ENCODE data around the gene ST3GAL5.
"Not testable (repeated sequence)": the region's sequence is repeated elsewhere in the genome, so short reads cannot be mapped to it uniquely, and the experiment has no call there.

Gene ST3GAL5

GRCh38 chr2:85888684-85889626, at the start of gene ST3GAL5:
Gene ST3GAL5 (minus strand): TSS chr2:85888990. CDS start chr2:85888905, 85 bp downstream.
- no peaks in the 10 kb centered on the region for H3K9me3 ChIP-seq
- peak within 1 kb of the TSS; percentile 68 for H3K27ac ChIP-seq
- TF ChIP-seq Cebpa-rat (IDR thresholded peaks at IDR 0.05): no peak
- no peaks in the 10 kb centered on the region for H3K36me3 ChIP-seq
- peaks cover 61% of the 10 kb centered on the region for H3K4me1 ChIP-seq
- peaks cover 21% of the 10 kb centered on the region; the same call in 1 of the 2 replicates for H4K20me1 ChIP-seq
- peak within 1 kb of the TSS; percentile 100 for H3K4me2 ChIP-seq
- no peaks in the 10 kb centered on the region; the same call in 1 of the 2 replicates for H3K27me3 ChIP-seq
- H3K9ac ChIP-seq: peak within 1 kb of the TSS; percentile 81
- peak within 1 kb of the TSS; percentile 93 for H3K4me3 ChIP-seq

GRCh38 chr2:85938456-85938855, 49.7 kb upstream of the ST3GAL5 start:
- Histone ChIP-seq H3K4me3 (no peak overlapping the region), H3K36me3 (no peaks in the 10 kb centered on the region), H3K9me3 (peaks cover 35% of the 10 kb centered on the region), H3K27me3 (no peaks in the 10 kb centered on the region), H3K27ac (no peak overlapping the region), H4K20me1 (no peaks in the 10 kb centered on the region), H3K4me2 (no peak overlapping the region), H3K9ac (no peak overlapping the region), H3K4me1 (no peaks in the 10 kb centered on the region)
- no peak for TF ChIP-seq Cebpa-rat (IDR thresholded peaks at IDR 0.05)

- TF ChIP-seq Cebpa-rat (IDR thresholded peaks at IDR 0.05): no peak
- Histone ChIP-seq H3K36me3 (no peaks in the 10 kb centered on the region), H3K9ac (no peak overlapping the region), H3K9me3 (peaks cover 20% of the 10 kb centered on the region), H4K20me1 (no peaks in the 10 kb centered on the region), H3K4me2 (no peak overlapping the region), H3K4me1 (no peaks in the 10 kb centered on the region), H3K4me3 (no peak overlapping the region), H3K27ac (no peak overlapping the region), H3K27me3 (no peaks in the 10 kb centered on the region)
Measured at GRCh38 chr2:85937069-85937439, 48.3 kb upstream of the ST3GAL5 start.

GRCh38 chr2:85936421-85937068, 47.8 kb upstream of the ST3GAL5 start:
- Histone ChIP-seq H3K36me3 (no peaks in the 10 kb centered on the region), H3K27ac (no peak overlapping the region), H3K4me1 (no peaks in the 10 kb centered on the region), H3K4me2 (no peak overlapping the region), H3K9me3 (peaks cover 15% of the 10 kb centered on the region), H3K27me3 (no peaks in the 10 kb centered on the region), H3K9ac (no peak overlapping the region), H4K20me1 (no peaks in the 10 kb centered on the region), H3K4me3 (no peak overlapping the region)
- 0 out of 2 replicates have a peak, but pooled peaks have one; percentile 30 for TF ChIP-seq Cebpa-rat (IDR thresholded peaks at IDR 0.05)

GRCh38 chr2:85935746-85936208, 47.0 kb upstream of the ST3GAL5 start:
- Histone ChIP-seq H3K4me2 (no peak overlapping the region), H3K4me3 (no peak overlapping the region)

GRCh38 chr2:85935170-85935745, 46.5 kb upstream of the ST3GAL5 start:
- H3K4me1 ChIP-seq: no peaks in the 10 kb centered on the region
- H3K9ac ChIP-seq: no peak overlapping the region
- no peaks in the 10 kb centered on the region for H4K20me1 ChIP-seq
- peaks cover 4% of the 10 kb centered on the region; the same call in 1 of the 2 replicates for H3K9me3 ChIP-seq
- H3K36me3 ChIP-seq: no peaks in the 10 kb centered on the region
- H3K27ac ChIP-seq: no peak overlapping the region
- no peak overlapping the region for H3K4me2 ChIP-seq
- H3K27me3 ChIP-seq: no peaks in the 10 kb centered on the region
- H3K4me3 ChIP-seq: no peak overlapping the region
- no peak for TF ChIP-seq Cebpa-rat (IDR thresholded peaks at IDR 0.05)

More at GRCh38 chr2:85935746-85936208, 47.0 kb upstream of the ST3GAL5 start:
- peaks cover 9% of the 10 kb centered on the region; the same call in 1 of the 2 replicates for H3K9me3 ChIP-seq
- H3K27me3 ChIP-seq: no peaks in the 10 kb centered on the region
- no peaks in the 10 kb centered on the region for H4K20me1 ChIP-seq
- no peaks in the 10 kb centered on the region for H3K4me1 ChIP-seq
- no peaks in the 10 kb centered on the region for H3K36me3 ChIP-seq
- H3K9ac ChIP-seq: no peak overlapping the region
- TF ChIP-seq Cebpa-rat (IDR thresholded peaks at IDR 0.05): no peak
- no peak overlapping the region for H3K27ac ChIP-seq

GRCh38 chr2:85933753-85934594, 45.2 kb upstream of the ST3GAL5 start:
- no peaks in the 10 kb centered on the region for H3K36me3 ChIP-seq
- peaks cover 4% of the 10 kb centered on the region; the same call in 1 of the 2 replicates for H3K9me3 ChIP-seq
- no peak overlapping the region for H3K9ac ChIP-seq
- no peaks in the 10 kb centered on the region for H3K4me1 ChIP-seq
- no peaks in the 10 kb centered on the region for H4K20me1 ChIP-seq
- no peak overlapping the region for H3K27ac ChIP-seq
- no peak overlapping the region for H3K4me2 ChIP-seq
- no peak for TF ChIP-seq Cebpa-rat (IDR thresholded peaks at IDR 0.05)
- no peak overlapping the region for H3K4me3 ChIP-seq
- no peaks in the 10 kb centered on the region for H3K27me3 ChIP-seq

GRCh38 chr2:85931151-85931550, 42.4 kb upstream of the ST3GAL5 start:
- H3K4me3 ChIP-seq, H3K9me3 ChIP-seq, H3K4me1 ChIP-seq, H3K36me3 ChIP-seq, H3K27me3 ChIP-seq, H3K4me2 ChIP-seq, H3K27ac ChIP-seq, H3K9ac ChIP-seq, H4K20me1 ChIP-seq: not testable (repeated sequence)

Data from BLaER1 (cell line).